HepG2 (cell line): ENCODE measurements around the gene UBE2S. TPM values are rescaled to one million over a fixed set of nuclear protein-coding genes. Genes with fewer than 3 reads are reported as not detected.
A peak's percentile ranks its signal among the peaks of the same experiment; 100 is the strongest.

ENCODE experiments used
- ASH2L ChIP-seq: fragments of 300-600, 200-600 bp; sonication (generic); IDR thresholded peaks from 2 replicates; pipeline ENCODE4 v1.7.0; 2017; ENCODE audit warnings: low read depth, mild to moderate bottlenecking, moderate library complexity, mixed read lengths, low read length; ENCODE audit not compliant: insufficient read length
- CHD4 ChIP-seq: fragments of 200-600 bp; sonication (generic); IDR thresholded peaks from 2 replicates; pipeline ENCODE4 v1.7.0; 2017; ENCODE audit warnings: mild to moderate bottlenecking, low read length, borderline replicate concordance
- DR1 ChIP-seq: sonication (generic); formaldehyde crosslinking; IDR thresholded peaks from 2 replicates; pipeline ENCODE4 v1.8.0; 2021; ENCODE audit warnings: mild to moderate bottlenecking, missing genetic modification reagents, inconsistent platforms
- ELF4 ChIP-seq: sonication (generic); formaldehyde crosslinking; IDR thresholded peaks from 2 replicates; pipeline ENCODE4 v1.5.0; 2020; ENCODE audit warnings: missing genetic modification reagents, mild to moderate bottlenecking, moderate library complexity, borderline replicate concordance
- ETV6 ChIP-seq: sonication (generic); formaldehyde crosslinking; conservative IDR thresholded peaks from 2 replicates; pipeline ENCODE4 v1.4.0; 2020; ENCODE audit warnings: missing genetic modification reagents
- HCFC1 ChIP-seq: fragments of 150-350 bp; IDR thresholded peaks from 2 replicates; pipeline ENCODE4 v1.6.1; 2014; ENCODE audit warnings: low read depth, low read length
- KAT7 ChIP-seq: IDR thresholded peaks from 2 replicates; pipeline ENCODE4 v1.6.1; 2018; ENCODE audit warnings: borderline replicate concordance, missing compliant biosample characterization
- MYC ChIP-seq: sonication (generic); formaldehyde crosslinking; IDR thresholded peaks from 2 replicates; pipeline ENCODE4 v1.9.0; 2021; ENCODE audit warnings: missing genetic modification reagents, borderline replicate concordance
- NCOA5 ChIP-seq: sonication (generic); formaldehyde crosslinking; IDR thresholded peaks from 2 replicates; pipeline ENCODE4 v1.4.0; 2020; ENCODE audit warnings: missing genetic modification reagents
- NFE2L1 ChIP-seq: sonication (generic); formaldehyde crosslinking; IDR thresholded peaks from 2 replicates; pipeline ENCODE4 v1.4.0; 2020; ENCODE audit warnings: missing genetic modification reagents, mild to moderate bottlenecking, borderline replicate concordance
- SMAD3 ChIP-seq: sonication (generic); formaldehyde crosslinking; IDR thresholded peaks from 2 replicates; pipeline ENCODE4 v1.4.0; 2020; ENCODE audit warnings: missing genetic modification reagents
- SNRNP70 ChIP-seq: fragments of 200-400 bp; formaldehyde crosslinking; IDR thresholded peaks from 2 replicates; pipeline ENCODE4 v1.6.1; 2017; ENCODE audit warnings: mild to moderate bottlenecking, low read depth, low read length, moderate library complexity
- SOX13 ChIP-seq, 3 experiments: fragments of 450-650 bp in 1 of 3; sonication (generic) in 1 of 3; formaldehyde crosslinking in 1 of 3; IDR thresholded peaks in 2 of 3; conservative IDR thresholded peaks in 1 of 3; 2 replicates each; pipeline versions ENCODE4 v1.5.0 to v1.6.1; 2016 to 2020; ENCODE audit warnings: antibody characterized with exemption in 1 of 3, mild to moderate bottlenecking in 1 of 3, missing compliant biosample characterization in 1 of 3, missing genetic modification reagents in 1 of 3, moderate library complexity in 1 of 3
- THYN1 ChIP-seq: sonication (generic); formaldehyde crosslinking; IDR thresholded peaks from 2 replicates; pipeline ENCODE4 v1.8.1; 2023; ENCODE audit warnings: low read depth, mild to moderate bottlenecking, moderate library complexity, missing genetic modification reagents, borderline replicate concordance
- TOE1 ChIP-seq: sonication (generic); formaldehyde crosslinking; IDR thresholded peaks from 2 replicates; pipeline ENCODE4 v1.4.0; 2020; ENCODE audit warnings: mild to moderate bottlenecking, missing genetic modification reagents
- ZBTB20 ChIP-seq: sonication (generic); formaldehyde crosslinking; IDR thresholded peaks from 2 replicates; pipeline ENCODE4 v1.8.1; 2023; ENCODE audit warnings: missing genetic modification reagents, low read depth, mild to moderate bottlenecking, borderline replicate concordance
- ZBTB46 ChIP-seq: sonication (generic); formaldehyde crosslinking; IDR thresholded peaks from 2 replicates; pipeline ENCODE4 v1.4.0; 2020; ENCODE audit warnings: mild to moderate bottlenecking, missing genetic modification reagents, borderline replicate concordance
- ZFP82 ChIP-seq: sonication (generic); formaldehyde crosslinking; IDR thresholded peaks from 2 replicates; pipeline ENCODE4 v1.5.1; 2020; ENCODE audit warnings: mild to moderate bottlenecking, missing genetic modification reagents, borderline replicate concordance
- ZNF180 ChIP-seq: sonication (generic); formaldehyde crosslinking; IDR thresholded peaks from 2 replicates; pipeline ENCODE4 v1.4.0; 2020; ENCODE audit warnings: low read depth, missing genetic modification reagents, borderline replicate concordance
- ZNF232 ChIP-seq: sonication (generic); formaldehyde crosslinking; IDR thresholded peaks from 2 replicates; pipeline ENCODE4 v1.4.0; 2020; ENCODE audit warnings: missing genetic modification reagents, borderline replicate concordance
- ZSCAN25 ChIP-seq: sonication (generic); formaldehyde crosslinking; IDR thresholded peaks from 2 replicates; pipeline ENCODE4 v1.8.0; 2022; ENCODE audit warnings: mild to moderate bottlenecking, missing genetic modification reagents
- polyA plus RNA-seq, 8 experiments: library from polyadenylated mRNA; depleted of rRNA in 3 of 8; stranded (reverse) in 7 of 8; unstranded in 1 of 8; fragments of >200 nt; fragmentation: Illumina TruSeq in 4 of 8; extraction: Trizol in 4 of 8; gene quantifications; 2 replicates each; pipeline versions ENCODE4 v1.2.1 to v1.2.3, GENCODE V29; 2011 to 2016; ENCODE audit warnings: low read depth in 4 of 8, missing spikeins in 1 of 8, mixed read lengths in 1 of 8; ENCODE audit not compliant: insufficient read depth in 1 of 8
- total RNA-seq, 5 experiments: library from RNA; depleted of rRNA; stranded (reverse); fragments of >200 nt; fragmentation: Illumina TruSeq; extraction: Trizol; gene quantifications; 2 replicates each; pipeline ENCODE4 v1.2.3, GENCODE V29; 2016; ENCODE audit warnings: low read depth in 1 of 5
- TF ChIP-seq, protein P1 (sequence below): sonication (generic); formaldehyde crosslinking; IDR thresholded peaks from 2 replicates; pipeline ENCODE4 v1.5.0; 2020; ENCODE audit warnings: missing genetic modification reagents
- TF ChIP-seq, protein P2 (sequence below): sonication (generic); formaldehyde crosslinking; IDR thresholded peaks from 2 replicates; pipeline ENCODE4 v1.8.0; 2022; ENCODE audit warnings: mild to moderate bottlenecking, missing genetic modification reagents, moderate library complexity

The UBE2S gene
- total and polyA plus RNA-seq, 2 of the 13 experiments (the other 11 are each of a cell fraction or from before 2014, with no cell fraction given), result 32.2 to 39.3 TPM

DNA sequence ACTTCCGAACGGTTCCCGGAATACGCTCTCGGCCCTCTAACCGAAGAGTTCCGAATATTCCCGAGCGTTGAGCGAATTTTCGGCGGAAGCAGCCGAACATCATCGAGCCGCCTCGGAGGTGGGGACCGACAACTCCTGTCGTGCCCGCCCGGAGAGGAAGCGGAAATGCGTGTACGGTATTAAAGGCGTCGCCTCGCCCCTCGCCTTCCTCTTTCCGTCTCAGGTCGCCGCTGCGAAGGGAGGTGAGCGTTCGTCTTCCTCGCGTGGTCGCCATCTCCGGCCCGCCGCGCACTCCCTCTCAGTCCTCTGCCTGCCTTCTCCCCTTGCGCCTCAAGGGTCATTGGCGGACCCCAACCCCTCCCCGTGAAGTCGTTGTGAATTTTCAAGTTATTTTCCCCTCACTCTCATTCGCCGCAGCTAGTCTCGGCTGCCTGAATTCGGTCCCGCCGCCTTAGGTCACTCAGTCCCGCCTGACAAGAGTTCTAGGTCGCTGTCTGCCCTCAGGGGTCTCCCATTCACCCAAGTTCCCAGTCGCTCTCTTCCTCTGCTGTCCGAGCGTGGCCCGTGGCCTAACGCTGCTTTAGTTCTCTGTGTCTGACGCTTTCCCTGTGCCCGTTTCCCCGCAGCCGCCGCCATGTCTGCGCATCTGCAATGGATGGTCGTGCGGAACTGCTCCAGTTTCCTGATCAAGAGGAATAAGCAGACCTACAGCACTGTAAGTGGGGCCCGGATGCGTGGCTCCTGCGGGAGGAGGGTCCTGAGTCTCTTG, 21.7 kb downstream of the UBE2S start, which contains the start of gene RPL28 (continued):
- TF ChIP-seq ZFP82 (CRISPR knock-in tag) (0 out of 2 replicates have a peak, but pooled peaks have one; percentile 17), SMAD3 (CRISPR knock-in tag) (peak; percentile 94), NCOA5 (CRISPR knock-in tag) (no peak), HCFC1 (peak; percentile 46; the same call in 1 of the 2 replicates), KAT7 (CRISPR knock-in tag) (peak; percentile 98), ASH2L (peak; percentile 15), DR1 (peak; percentile 98), ZBTB46 (no peak), ELF4 (peak; percentile 31; the same call in 1 of the 2 replicates), THYN1 (no peak), CHD4 (no peak), SOX13 (IDR thresholded peaks at IDR 0.05) (no peak), SOX13 (CRISPR knock-in tag; conservative IDR thresholded peaks at IDR 0.05 in 1 of 2, IDR thresholded peaks at IDR 0.05 in 1 of 2) (0 out of 4 replicates have a peak, but pooled peaks of 1 of the 2 experiments have one; percentile 48), TOE1 (CRISPR knock-in tag) (no peak), ZBTB20 (CRISPR knock-in tag) (0 out of 2 replicates have a peak, but pooled peaks have one; percentile 42), ZNF180 (no peak), ETV6 (0 out of 2 replicates have a peak, but pooled peaks have one; percentile 64), MYC (CRISPR knock-in tag) (peak; percentile 87), SNRNP70 (no peak), ZSCAN25 (CRISPR knock-in tag) (no peak), ZNF232 (CRISPR knock-in tag) (no peak), NFE2L1 (CRISPR knock-in tag) (no peak; the same call in 1 of the 2 replicates)
- TF ChIP-seq, protein P1, sequence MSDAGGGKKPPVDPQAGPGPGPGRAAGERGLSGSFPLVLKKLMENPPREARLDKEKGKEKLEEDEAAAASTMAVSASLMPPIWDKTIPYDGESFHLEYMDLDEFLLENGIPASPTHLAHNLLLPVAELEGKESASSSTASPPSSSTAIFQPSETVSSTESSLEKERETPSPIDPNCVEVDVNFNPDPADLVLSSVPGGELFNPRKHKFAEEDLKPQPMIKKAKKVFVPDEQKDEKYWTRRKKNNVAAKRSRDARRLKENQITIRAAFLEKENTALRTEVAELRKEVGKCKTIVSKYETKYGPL, result no peak
- TF ChIP-seq, protein P2, sequence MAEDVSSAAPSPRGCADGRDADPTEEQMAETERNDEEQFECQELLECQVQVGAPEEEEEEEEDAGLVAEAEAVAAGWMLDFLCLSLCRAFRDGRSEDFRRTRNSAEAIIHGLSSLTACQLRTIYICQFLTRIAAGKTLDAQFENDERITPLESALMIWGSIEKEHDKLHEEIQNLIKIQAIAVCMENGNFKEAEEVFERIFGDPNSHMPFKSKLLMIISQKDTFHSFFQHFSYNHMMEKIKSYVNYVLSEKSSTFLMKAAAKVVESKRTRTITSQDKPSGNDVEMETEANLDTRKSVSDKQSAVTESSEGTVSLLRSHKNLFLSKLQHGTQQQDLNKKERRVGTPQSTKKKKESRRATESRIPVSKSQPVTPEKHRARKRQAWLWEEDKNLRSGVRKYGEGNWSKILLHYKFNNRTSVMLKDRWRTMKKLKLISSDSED (CRISPR knock-in tag), result no peak
